Panc1 (cell line): ENCODE data around the gene NDUFB2. TPM values are rescaled to one million over a fixed set of nuclear protein-coding genes. Genes with fewer than 3 reads are reported as not detected.

Experiments
- ATAC-seq: fragments of 200-7000 bp; cut with Tn5 transposase; 2 replicates; pipeline ENCODE4 v1.9.1; 2020; ENCODE audit warnings: mild to moderate bottlenecking, moderate library complexity
- BruUV-seq: library from RNA; stranded (reverse); fragments of 400-500 nt; replicated peaks from 2 replicates; lab custom pipeline; 2021; lab: Mats Ljungman, UMichigan
- CTCF ChIA-PET: fragments of 300-600 bp; sonication (Branson Sonifier 250); formaldehyde crosslinking; loops from one replicate; lab custom pipeline; 2022; ENCODE audit warnings: antibody characterized with exemption; lab: Charles Lee
- POLR2A ChIA-PET: fragments of 300-600 bp; sonication (Branson Sonifier 250); formaldehyde crosslinking; loops from one replicate; lab custom pipeline; 2022; ENCODE audit warnings: antibody characterized with exemption; lab: Charles Lee
- DNase-seq: peaks from one replicate; pipeline ENCODE4 v3.0.0-alpha.2; 2010; ENCODE audit warnings: low read depth, low spot score
- H3K27ac ChIP-seq: 2 replicates; pipeline ENCODE4 v1.5.1; 2011; ENCODE audit warnings: mild to moderate bottlenecking, low read length, inconsistent platforms
- H3K27me3 ChIP-seq: fragments of 200-500 bp; sonication (Bioruptor generic); 2 replicates; pipeline ENCODE4 v1.6.0; 2014; ENCODE audit warnings: low read length, inconsistent platforms; ENCODE audit not compliant: control insufficient read depth, insufficient read depth
- H3K36me3 ChIP-seq: fragments of 200-500 bp; sonication (Bioruptor generic); 2 replicates; pipeline ENCODE4 v1.5.1; 2014; ENCODE audit warnings: inconsistent platforms, mild to moderate bottlenecking, low read length, moderate library complexity; ENCODE audit not compliant: control insufficient read depth, insufficient read depth
- H3K4me1 ChIP-seq: 2 replicates; pipeline ENCODE4 v1.5.1; 2011; ENCODE audit warnings: inconsistent platforms, mild to moderate bottlenecking, low read length, moderate library complexity; ENCODE audit not compliant: control insufficient read depth, insufficient read depth
- H3K4me3 ChIP-seq, 2 experiments: 2 replicates each; pipeline ENCODE4 v1.5.1; 2011 to 2012; ENCODE audit warnings: low read depth in 2 of 2, low read length in 2 of 2, mild to moderate bottlenecking in 2 of 2, inconsistent platforms in 1 of 2, moderate library complexity in 1 of 2
- H3K9me3 ChIP-seq: fragments of 200-500 bp; sonication (Bioruptor generic); 2 replicates; pipeline ENCODE4 v1.5.1; 2014; ENCODE audit warnings: low read depth, mild to moderate bottlenecking, inconsistent platforms, low read length, moderate library complexity; ENCODE audit not compliant: control insufficient read depth, insufficient read depth
- CTCF ChIP-seq: fragments of 450-650 bp; IDR thresholded peaks from 2 replicates; pipeline ENCODE4 v1.5.1; 2017; ENCODE audit warnings: mild to moderate bottlenecking
- POLR2AphosphoS5 ChIP-seq: IDR thresholded peaks from 2 replicates; pipeline ENCODE4 v1.6.1; 2012; ENCODE audit warnings: mild to moderate bottlenecking, low read depth, low read length, moderate library complexity
- REST ChIP-seq, 2 experiments: IDR thresholded peaks; 2 replicates each; pipeline ENCODE4 v1.6.1; 2011 to 2012; ENCODE audit warnings: low read depth in 2 of 2, control low read depth in 1 of 2, low read length in 1 of 2, mild to moderate bottlenecking in 1 of 2, moderate library complexity in 1 of 2; ENCODE audit not compliant: insufficient read depth in 1 of 2
- SIN3A ChIP-seq: IDR thresholded peaks from 2 replicates; pipeline ENCODE4 v1.6.1; 2012; ENCODE audit warnings: low read depth, mild to moderate bottlenecking, low read length, moderate library complexity, borderline replicate concordance; ENCODE audit not compliant: insufficient read depth
- TCF7L2 ChIP-seq: IDR thresholded peaks from 2 replicates; pipeline ENCODE4 v1.6.1; 2011; ENCODE audit warnings: mild to moderate bottlenecking, low read depth, low read length, inconsistent platforms
- in situ Hi-C: cut with HindIII; loops from 2 replicates; pipeline ENCODE4 v1.10.0; 2016; ENCODE audit warnings: low sequenced_read_pairs, low pct_unique_long_range_greater_than_20kb
- intact Hi-C: fragments of 100-400 bp; cut with micrococcal nuclease; formaldehyde crosslinking; loops from one replicate; pipeline ENCODE4 v1.10.0; 2022; ENCODE audit not compliant: unreplicated experiment
- total RNA-seq: library from RNA; stranded (reverse); gene quantifications from one replicate; pipeline ENCODE4 v1.2.1, GENCODE V29; 2021; ENCODE audit not compliant: unreplicated experiment

NDUFB2 gene
- total RNA-seq, 1 experiment from 2014 or later: 246 TPM

GRCh38 chr7:140734096-140734495, 37.6 kb downstream of the NDUFB2 start:
- no peaks in the 10 kb centered on the region for H3K4me1 ChIP-seq
- H3K27ac ChIP-seq: no peak overlapping the region
- DNase-seq: no peak
- ChIA-PET POLR2A (interaction anchor here (0.7 kb wide), 1 partner anchor 10 kb away, joined by 3 read pairs; no protein-coding TSS in a partner anchor), CTCF (no interaction called here)
- intact Hi-C loops (no loop called here), in situ Hi-C loops (no loop called here)
- no peak for ATAC-seq
- no TSS peak for BruUV-seq
- peaks cover 2% of the 10 kb centered on the region; the same call in 1 of the 2 replicates for H3K36me3 ChIP-seq
- no peaks in the 10 kb centered on the region for H3K9me3 ChIP-seq
- TF ChIP-seq CTCF: no peak
- no peak for TF ChIP-seq SIN3A
- TF ChIP-seq POLR2AphosphoS5: no peak
- TF ChIP-seq REST (IDR thresholded peaks at IDR 0.05; ENCODE audit: insufficient read depth in 1 of 2, low read depth in 2 of 2, low read length in 1 of 2): no peak
- TF ChIP-seq TCF7L2: no peak
- no peak overlapping the region for H3K4me3 ChIP-seq
- no peaks in the 10 kb centered on the region for H3K27me3 ChIP-seq

- no peak for ATAC-seq
- in situ Hi-C loops (no loop called here), intact Hi-C loops (no loop called here)
- no peaks in the 10 kb centered on the region for H3K4me1 ChIP-seq
- TF ChIP-seq SIN3A: no peak
- no peak for TF ChIP-seq TCF7L2
- no peak for TF ChIP-seq REST (IDR thresholded peaks at IDR 0.05; ENCODE audit: insufficient read depth in 1 of 2, low read depth in 2 of 2, low read length in 1 of 2)
- TF ChIP-seq CTCF: no peak
- POLR2A ChIA-PET: interaction anchor here (0.7 kb wide), 1 partner anchor 10 kb away, joined by 3 read pairs; no protein-coding TSS in a partner anchor
- no peaks in the 10 kb centered on the region for H3K9me3 ChIP-seq
- BruUV-seq: no TSS peak
- no peak for DNase-seq
- no peak overlapping the region for H3K27ac ChIP-seq
- H3K4me3 ChIP-seq: no peak overlapping the region
- no peaks in the 10 kb centered on the region for H3K27me3 ChIP-seq
- CTCF ChIA-PET: interaction anchor here (0.7 kb wide), 1 partner anchor 87 kb away, joined by 3 read pairs; no protein-coding TSS in a partner anchor
- H3K36me3 ChIP-seq: peaks cover 8% of the 10 kb centered on the region
Observed at GRCh38 chr7:140734729-140735128, 38.2 kb downstream of the NDUFB2 start.
